Measurements from ENCODE around the gene CPXM1.
A peak's percentile ranks its signal among the peaks of the same experiment; 100 is the strongest.

Gene CPXM1

GRCh38 chr20:2768632-2769015 lies 31.8 kb downstream of the CPXM1 start:
- no peak for DNase-seq

- no peak for DNase-seq
Observed at GRCh38 chr20:2767768-2768631, 32.4 kb downstream of the CPXM1 start.

- DNase-seq, result no peak
Observed at GRCh38 chr20:2763186-2763585, 37.2 kb downstream of the CPXM1 start.

GRCh38 chr20:2762578-2763131 lies 37.8 kb downstream of the CPXM1 start:
- DNase-seq, result no peak

- DNase-seq, result no peak
Observed at GRCh38 chr20:2761885-2762284, 38.5 kb downstream of the CPXM1 start.

- DNase-seq, result no peak
Observed at GRCh38 chr20:2760952-2761305, 39.5 kb downstream of the CPXM1 start.

GRCh38 chr20:2760297-2760951 lies 40.0 kb downstream of the CPXM1 start:
- DNase-seq, result no peak

- no peak for DNase-seq
Observed at GRCh38 chr20:2759603-2760296, 40.7 kb downstream of the CPXM1 start.

GRCh38 chr20:2759143-2759542 lies 41.3 kb downstream of the CPXM1 start:
- DNase-seq, result no peak

GRCh38 chr20:2757969-2758368 lies 42.5 kb downstream of the CPXM1 start:
- DNase-seq, result no peak

GRCh38 chr20:2757001-2757400 lies 43.4 kb downstream of the CPXM1 start:
- no peak for DNase-seq

GRCh38 chr20:2756056-2756611 lies 44.3 kb downstream of the CPXM1 start:
- DNase-seq, result peak; percentile 41

GRCh38 chr20:2755451-2756055 lies 44.9 kb downstream of the CPXM1 start:
- no peak for DNase-seq

- DNase-seq, result no peak
Observed at GRCh38 chr20:2754424-2754823, 46.0 kb downstream of the CPXM1 start.

- DNase-seq, result no peak
Observed at GRCh38 chr20:2753461-2754040, 46.9 kb downstream of the CPXM1 start.

- peak; percentile 65 for DNase-seq
Observed at GRCh38 chr20:2752567-2753460, 47.6 kb downstream of the CPXM1 start.

- DNase-seq, result peak; percentile 39
Observed at GRCh38 chr20:2751878-2752566, 48.4 kb downstream of the CPXM1 start.

- DNase-seq, result peak; percentile 35
Observed at GRCh38 chr20:2751347-2751877, 49.0 kb downstream of the CPXM1 start.

GRCh38 chr20:2750491-2751251 lies 49.8 kb downstream of the CPXM1 start:
- peak; percentile 54 for DNase-seq

All from right kidney (tissue), 1 donor.